ENCODE results near the gene SMOC2.

DNA sequence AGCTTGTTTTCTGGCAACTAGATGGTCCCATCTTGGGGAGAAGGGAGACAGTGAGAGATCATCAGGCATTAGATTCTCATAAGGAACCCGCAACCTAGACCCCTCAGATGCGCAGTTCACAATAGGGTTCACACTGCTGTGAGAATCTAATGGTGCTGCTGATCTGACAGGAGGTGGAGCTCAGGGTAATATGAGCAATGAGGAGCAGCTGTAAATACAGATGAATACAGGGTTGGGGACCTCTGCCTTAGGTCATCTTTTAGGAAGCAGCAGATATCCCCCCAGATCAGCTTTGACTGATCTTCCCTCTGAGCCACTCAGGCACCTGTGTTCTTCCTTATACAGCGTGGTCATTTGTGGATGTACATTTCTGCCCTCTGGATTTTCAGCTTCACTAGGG, 63.4 kb downstream of the SMOC2 start:
- TF ChIP-seq, protein P1, sequence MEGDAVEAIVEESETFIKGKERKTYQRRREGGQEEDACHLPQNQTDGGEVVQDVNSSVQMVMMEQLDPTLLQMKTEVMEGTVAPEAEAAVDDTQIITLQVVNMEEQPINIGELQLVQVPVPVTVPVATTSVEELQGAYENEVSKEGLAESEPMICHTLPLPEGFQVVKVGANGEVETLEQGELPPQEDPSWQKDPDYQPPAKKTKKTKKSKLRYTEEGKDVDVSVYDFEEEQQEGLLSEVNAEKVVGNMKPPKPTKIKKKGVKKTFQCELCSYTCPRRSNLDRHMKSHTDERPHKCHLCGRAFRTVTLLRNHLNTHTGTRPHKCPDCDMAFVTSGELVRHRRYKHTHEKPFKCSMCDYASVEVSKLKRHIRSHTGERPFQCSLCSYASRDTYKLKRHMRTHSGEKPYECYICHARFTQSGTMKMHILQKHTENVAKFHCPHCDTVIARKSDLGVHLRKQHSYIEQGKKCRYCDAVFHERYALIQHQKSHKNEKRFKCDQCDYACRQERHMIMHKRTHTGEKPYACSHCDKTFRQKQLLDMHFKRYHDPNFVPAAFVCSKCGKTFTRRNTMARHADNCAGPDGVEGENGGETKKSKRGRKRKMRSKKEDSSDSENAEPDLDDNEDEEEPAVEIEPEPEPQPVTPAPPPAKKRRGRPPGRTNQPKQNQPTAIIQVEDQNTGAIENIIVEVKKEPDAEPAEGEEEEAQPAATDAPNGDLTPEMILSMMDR (IDR thresholded peaks at IDR 0.05) = no peak
- TF ChIP-seq JUNB (IDR thresholded peaks at IDR 0.05) (no peak), MAX (IDR thresholded peaks at IDR 0.05) (no peak), RARB (CRISPR knock-in tag; IDR thresholded peaks at IDR 0.05) (no peak), EP300 (IDR thresholded peaks at IDR 0.05) (no peak), RCOR1 (IDR thresholded peaks at IDR 0.05; ENCODE audit: low read depth, low read length) (no peak), GATA3 (IDR thresholded peaks at IDR 0.05; ENCODE audit: borderline replicate concordance) (no peak), RFX5 (IDR thresholded peaks at IDR 0.05) (no peak), KDM1A (IDR thresholded peaks at IDR 0.05; ENCODE audit: low read depth) (no peak), FOXS1 (CRISPR knock-in tag; IDR thresholded peaks at IDR 0.05) (no peak), USF2 (IDR thresholded peaks at IDR 0.05) (no peak), JUN (IDR thresholded peaks at IDR 0.05) (no peak)
- TF ChIP-seq, protein P2, sequence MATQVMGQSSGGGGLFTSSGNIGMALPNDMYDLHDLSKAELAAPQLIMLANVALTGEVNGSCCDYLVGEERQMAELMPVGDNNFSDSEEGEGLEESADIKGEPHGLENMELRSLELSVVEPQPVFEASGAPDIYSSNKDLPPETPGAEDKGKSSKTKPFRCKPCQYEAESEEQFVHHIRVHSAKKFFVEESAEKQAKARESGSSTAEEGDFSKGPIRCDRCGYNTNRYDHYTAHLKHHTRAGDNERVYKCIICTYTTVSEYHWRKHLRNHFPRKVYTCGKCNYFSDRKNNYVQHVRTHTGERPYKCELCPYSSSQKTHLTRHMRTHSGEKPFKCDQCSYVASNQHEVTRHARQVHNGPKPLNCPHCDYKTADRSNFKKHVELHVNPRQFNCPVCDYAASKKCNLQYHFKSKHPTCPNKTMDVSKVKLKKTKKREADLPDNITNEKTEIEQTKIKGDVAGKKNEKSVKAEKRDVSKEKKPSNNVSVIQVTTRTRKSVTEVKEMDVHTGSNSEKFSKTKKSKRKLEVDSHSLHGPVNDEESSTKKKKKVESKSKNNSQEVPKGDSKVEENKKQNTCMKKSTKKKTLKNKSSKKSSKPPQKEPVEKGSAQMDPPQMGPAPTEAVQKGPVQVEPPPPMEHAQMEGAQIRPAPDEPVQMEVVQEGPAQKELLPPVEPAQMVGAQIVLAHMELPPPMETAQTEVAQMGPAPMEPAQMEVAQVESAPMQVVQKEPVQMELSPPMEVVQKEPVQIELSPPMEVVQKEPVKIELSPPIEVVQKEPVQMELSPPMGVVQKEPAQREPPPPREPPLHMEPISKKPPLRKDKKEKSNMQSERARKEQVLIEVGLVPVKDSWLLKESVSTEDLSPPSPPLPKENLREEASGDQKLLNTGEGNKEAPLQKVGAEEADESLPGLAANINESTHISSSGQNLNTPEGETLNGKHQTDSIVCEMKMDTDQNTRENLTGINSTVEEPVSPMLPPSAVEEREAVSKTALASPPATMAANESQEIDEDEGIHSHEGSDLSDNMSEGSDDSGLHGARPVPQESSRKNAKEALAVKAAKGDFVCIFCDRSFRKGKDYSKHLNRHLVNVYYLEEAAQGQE (IDR thresholded peaks at IDR 0.05) = no peak

Data from A549 (cell line).